Osteoblast (primary cell): ENCODE data around the gene SLC2A11. TPM values are rescaled to one million over a fixed set of nuclear protein-coding genes. Genes with fewer than 3 reads are reported as not detected.
"Not testable (repeated sequence)": the region's sequence is repeated elsewhere in the genome, so short reads cannot be mapped to it uniquely, and the experiment has no call there.

ENCODE experiments used
- DNase-seq: peaks from one replicate; pipeline ENCODE4 v3.0.0; 2011; ENCODE audit warnings: low spot score, mixed read lengths; ENCODE audit not compliant: insufficient read length; ENCODE audit errors: missing footprints
- H2AFZ ChIP-seq: 2 replicates; pipeline ENCODE4 v1.6.0; 2011; ENCODE audit warnings: mild to moderate bottlenecking, low read length
- H3K27ac ChIP-seq: 2 replicates; pipeline ENCODE4 v1.5.1; 2011; ENCODE audit warnings: mild to moderate bottlenecking, low read depth, low read length, moderate library complexity
- H3K27me3 ChIP-seq: 2 replicates; pipeline ENCODE4 v1.6.0; 2012; ENCODE audit warnings: mild to moderate bottlenecking, control low read depth, inconsistent platforms, low read length, moderate library complexity; ENCODE audit not compliant: insufficient read depth
- H3K36me3 ChIP-seq: 2 replicates; pipeline ENCODE4 v1.5.1; 2011; ENCODE audit warnings: mild to moderate bottlenecking, low read length, control low read depth, moderate library complexity; ENCODE audit not compliant: insufficient read depth
- H3K4me1 ChIP-seq: 2 replicates; pipeline ENCODE4 v1.5.1; 2011; ENCODE audit warnings: mild to moderate bottlenecking, low read length, control low read depth, moderate library complexity; ENCODE audit not compliant: insufficient read depth
- H3K4me2 ChIP-seq: 2 replicates; pipeline ENCODE4 v1.6.0; 2011; ENCODE audit warnings: mild to moderate bottlenecking, low read length; ENCODE audit not compliant: insufficient read depth
- H3K4me3 ChIP-seq: fragments of 200-600 bp; sonication (generic); 3 replicates; pipeline ENCODE4 v1.5.1; 2012; ENCODE audit warnings: mild to moderate bottlenecking, low read length, inconsistent platforms; ENCODE audit not compliant: insufficient read depth
- H3K79me2 ChIP-seq: 2 replicates; pipeline ENCODE4 v1.6.0; 2012; ENCODE audit warnings: mild to moderate bottlenecking, low read length, control low read depth, inconsistent platforms; ENCODE audit not compliant: insufficient read depth
- H3K9me3 ChIP-seq: 2 replicates; pipeline ENCODE4 v1.5.1; 2011; ENCODE audit warnings: low read depth, low read length, control low read depth
- H4K20me1 ChIP-seq: 2 replicates; pipeline ENCODE4 v1.6.0; 2012; ENCODE audit warnings: mild to moderate bottlenecking, low read length, control low read depth; ENCODE audit not compliant: insufficient read depth
- total RNA-seq: library from RNA; depleted of rRNA; stranded (reverse); fragments of >200 nt; gene quantifications from 2 replicates; pipeline ENCODE4 v1.2.3, GENCODE V29; 2012
- TF ChIP-seq, protein P1 (sequence below): IDR thresholded peaks from 2 replicates; pipeline ENCODE4 v1.5.1; 2011; ENCODE audit warnings: mild to moderate bottlenecking, low read depth, low read length, moderate library complexity; ENCODE audit errors: extremely low read depth

Gene SLC2A11
- total RNA-seq, 1 donor = 14.1 TPM

DNA sequence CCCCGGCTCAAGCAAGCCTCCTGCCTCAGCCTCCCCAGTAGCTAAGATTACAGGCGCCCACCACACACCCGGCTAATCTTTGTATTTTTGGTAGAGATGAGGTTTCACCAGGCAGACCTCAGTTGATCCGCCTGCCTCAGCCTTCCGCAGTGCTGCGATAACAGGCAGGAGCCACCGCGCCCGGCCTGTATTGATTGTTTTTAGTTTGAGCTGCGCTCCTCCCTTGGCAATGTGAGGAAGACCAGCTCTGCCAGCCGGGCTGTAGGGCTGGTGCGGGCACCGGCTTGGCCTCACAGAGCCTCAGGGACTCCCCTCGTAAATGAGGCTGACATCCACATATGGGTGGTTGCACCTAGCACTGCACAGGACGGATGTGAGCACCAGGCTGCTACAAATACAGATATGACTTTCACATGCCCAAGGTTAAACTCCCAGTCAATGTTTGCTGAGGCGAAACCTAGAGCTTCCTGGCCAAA, 7.5 kb upstream of the SLC2A11 start:
- Histone ChIP-seq H3K4me1 (peaks cover 5% of the 10 kb centered on the region), H3K9me3 (no peaks in the 10 kb centered on the region), H3K27ac (no peak overlapping the region), H3K36me3 (no peaks in the 10 kb centered on the region), H3K79me2 (no peaks in the 10 kb centered on the region), H3K4me2 (no peak overlapping the region), H3K27me3 (peaks cover 4% of the 10 kb centered on the region), H4K20me1 (no peaks in the 10 kb centered on the region), H3K4me3 (no peak overlapping the region), H2AFZ (no peak overlapping the region)
- TF ChIP-seq, protein P1, sequence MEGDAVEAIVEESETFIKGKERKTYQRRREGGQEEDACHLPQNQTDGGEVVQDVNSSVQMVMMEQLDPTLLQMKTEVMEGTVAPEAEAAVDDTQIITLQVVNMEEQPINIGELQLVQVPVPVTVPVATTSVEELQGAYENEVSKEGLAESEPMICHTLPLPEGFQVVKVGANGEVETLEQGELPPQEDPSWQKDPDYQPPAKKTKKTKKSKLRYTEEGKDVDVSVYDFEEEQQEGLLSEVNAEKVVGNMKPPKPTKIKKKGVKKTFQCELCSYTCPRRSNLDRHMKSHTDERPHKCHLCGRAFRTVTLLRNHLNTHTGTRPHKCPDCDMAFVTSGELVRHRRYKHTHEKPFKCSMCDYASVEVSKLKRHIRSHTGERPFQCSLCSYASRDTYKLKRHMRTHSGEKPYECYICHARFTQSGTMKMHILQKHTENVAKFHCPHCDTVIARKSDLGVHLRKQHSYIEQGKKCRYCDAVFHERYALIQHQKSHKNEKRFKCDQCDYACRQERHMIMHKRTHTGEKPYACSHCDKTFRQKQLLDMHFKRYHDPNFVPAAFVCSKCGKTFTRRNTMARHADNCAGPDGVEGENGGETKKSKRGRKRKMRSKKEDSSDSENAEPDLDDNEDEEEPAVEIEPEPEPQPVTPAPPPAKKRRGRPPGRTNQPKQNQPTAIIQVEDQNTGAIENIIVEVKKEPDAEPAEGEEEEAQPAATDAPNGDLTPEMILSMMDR = no peak
- peak; percentile 80 for DNase-seq

DNA sequence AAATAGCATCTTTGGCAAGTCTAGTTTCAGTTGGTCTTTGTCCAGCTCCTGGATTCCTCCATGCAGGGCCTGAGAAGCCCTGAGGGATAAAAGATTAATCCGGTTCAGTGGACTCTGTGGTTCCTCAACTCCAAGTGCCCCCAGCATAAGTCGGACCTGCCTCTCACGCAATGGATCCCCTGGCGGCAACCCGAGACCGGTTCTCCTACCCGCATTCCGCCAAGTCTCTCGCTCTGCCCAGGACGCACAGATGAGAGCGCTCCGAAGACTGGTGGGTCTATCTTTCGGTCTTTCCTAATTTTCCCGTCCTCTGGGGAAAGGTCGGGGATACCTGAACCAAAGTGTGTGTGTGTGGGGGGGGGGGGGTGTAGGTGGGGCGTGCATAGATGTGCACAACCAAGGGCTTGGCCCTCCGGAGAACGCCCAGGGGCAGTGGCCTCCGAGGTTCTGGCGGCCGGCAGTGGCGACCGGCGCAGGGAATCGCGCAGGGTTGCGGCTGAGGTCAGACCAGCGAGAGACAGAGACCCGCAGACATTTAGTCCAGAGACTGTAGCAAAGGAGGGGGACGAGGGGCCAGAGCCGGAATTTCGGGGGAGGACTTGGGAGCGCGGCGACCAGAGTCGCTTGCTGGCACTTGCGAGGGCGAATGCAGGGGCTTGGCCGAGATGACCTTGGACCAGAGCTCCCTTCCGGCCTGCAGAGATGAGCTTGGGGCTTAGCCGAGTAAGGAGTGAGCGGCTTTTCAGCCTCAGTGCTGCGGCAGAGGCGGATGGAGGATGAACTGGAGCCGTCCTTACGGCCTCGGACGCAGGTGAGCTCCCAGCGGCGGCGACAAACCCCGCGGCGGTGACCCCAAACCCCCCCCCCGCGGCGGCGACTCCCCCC, 712 bp upstream of the SLC2A11 start:
- H3K4me1 ChIP-seq = peaks cover 10% of the 10 kb centered on the region
- H3K9me3 ChIP-seq = no peaks in the 10 kb centered on the region
- H2AFZ ChIP-seq = peak overlapping the region; percentile 100
- peak overlapping the region; percentile 69 for H3K27ac ChIP-seq
- no peaks in the 10 kb centered on the region for H3K27me3 ChIP-seq
- TF ChIP-seq, protein P1 = no peak
- DNase-seq = peak; percentile 94
- peak overlapping the region; percentile 93 for H3K4me3 ChIP-seq
- peak overlapping the region; percentile 100 for H3K4me2 ChIP-seq
- H4K20me1 ChIP-seq = peaks cover 3% of the 10 kb centered on the region
- H3K79me2 ChIP-seq = no peaks in the 10 kb centered on the region
- no peaks in the 10 kb centered on the region for H3K36me3 ChIP-seq

- no peaks in the 10 kb centered on the region for H3K9me3 ChIP-seq
- peak overlapping the region; percentile 100 for H3K4me2 ChIP-seq
- no peak for DNase-seq
- H3K36me3 ChIP-seq = no peaks in the 10 kb centered on the region
- no peaks in the 10 kb centered on the region for H3K27me3 ChIP-seq
- peak overlapping the region; percentile 93 for H3K4me3 ChIP-seq
- no peak overlapping the region for H2AFZ ChIP-seq
- H3K4me1 ChIP-seq = peaks cover 10% of the 10 kb centered on the region
- TF ChIP-seq, protein P1 = no peak
- H3K79me2 ChIP-seq = no peaks in the 10 kb centered on the region
- no peak overlapping the region for H3K27ac ChIP-seq
- peaks cover 3% of the 10 kb centered on the region for H4K20me1 ChIP-seq
Measured at GRCh38 chr22:23858484-23858815, 775 bp downstream of the SLC2A11 start.

DNA sequence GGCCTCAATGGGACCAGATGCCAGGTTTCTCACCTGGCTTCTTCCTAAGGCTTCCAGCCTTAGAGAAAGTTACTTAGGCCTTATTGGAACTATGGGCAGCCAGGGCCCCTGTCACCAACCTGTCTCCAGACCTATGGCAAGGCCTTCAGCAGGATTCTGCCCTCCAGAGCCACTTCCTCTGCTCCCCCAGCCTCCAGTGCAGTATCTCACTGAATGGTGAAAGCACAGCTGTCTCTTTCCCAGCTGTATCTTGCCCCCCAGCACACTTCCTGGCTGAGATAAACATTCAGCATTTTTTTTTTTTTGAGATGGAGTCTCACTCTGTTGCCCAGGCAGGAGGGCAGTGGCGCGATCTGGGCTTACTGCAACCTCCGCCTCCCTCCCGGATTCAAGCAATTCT, 1.5 kb downstream of the SLC2A11 start:
- Histone ChIP-seq H3K4me1 (peaks cover 10% of the 10 kb centered on the region), H3K4me2 (no peak overlapping the region), H3K36me3 (no peaks in the 10 kb centered on the region), H3K4me3 (no peak overlapping the region), H4K20me1 (peaks cover 3% of the 10 kb centered on the region), H3K9me3 (no peaks in the 10 kb centered on the region), H3K27ac (no peak overlapping the region), H2AFZ (no peak overlapping the region), H3K27me3 (no peaks in the 10 kb centered on the region), H3K79me2 (no peaks in the 10 kb centered on the region)
- TF ChIP-seq, protein P1 = no peak
- DNase-seq = no peak

- not testable (repeated sequence) for H4K20me1 ChIP-seq, H3K27ac ChIP-seq, H3K4me3 ChIP-seq, H3K79me2 ChIP-seq, H3K4me1 ChIP-seq, DNase-seq, H3K4me2 ChIP-seq, H3K9me3 ChIP-seq, H3K36me3 ChIP-seq, H3K27me3 ChIP-seq, H2AFZ ChIP-seq
Measured at GRCh38 chr22:23860187-23860586, 2.5 kb downstream of the SLC2A11 start.
